Mammary epithelial cell (primary cell): ENCODE results near the gene GNAL.

Source experiments
- CTCF ChIP-seq, 2 donors: IDR thresholded peaks in 1 of 2; conservative IDR thresholded peaks in 1 of 2; 2 replicates each; pipeline ENCODE4 v1.5.1; 2011 to 2012; ENCODE audit warnings: inconsistent platforms in 2 of 2, low read length in 2 of 2, mild to moderate bottlenecking in 2 of 2, control low read depth in 1 of 2, low read depth in 1 of 2; ENCODE audit not compliant: insufficient read depth in 1 of 2; ENCODE audit errors: extremely low read depth in 1 of 2
- EZH2 ChIP-seq: IDR thresholded peaks from 2 replicates; pipeline ENCODE4 v1.6.1; 2012; ENCODE audit warnings: low read length, inconsistent platforms, borderline replicate concordance

- TF ChIP-seq CTCF (conservative IDR thresholded peaks at IDR 0.05 in 1 of 2, IDR thresholded peaks at IDR 0.05 in 1 of 2; ENCODE audit: extremely low read depth in 1 of 2, insufficient read depth in 1 of 2, low read depth in 1 of 2, low read length in 2 of 2) (no peak), EZH2 (no peak)
Measured at GRCh38 chr18:11713756-11714155, 24.7 kb downstream of the GNAL start.
